Liver (tissue), 9 donors: ENCODE measurements around the gene PLD4. TPM values are rescaled to one million over a fixed set of nuclear protein-coding genes. Genes with fewer than 3 reads are reported as not detected.

Experiments
- DNase-seq: peaks from one replicate; pipeline ENCODE4 v3.0.0-alpha.2; 2017; ENCODE audit warnings: low spot score
- H3K27ac ChIP-seq, 2 donors: one replicate each; pipeline ENCODE4 v1.7.0; 2013; ENCODE audit warnings: inconsistent platforms in 2 of 2, low read length in 2 of 2, control low read depth in 1 of 2, low read depth in 1 of 2, mild to moderate bottlenecking in 1 of 2
- H3K27me3 ChIP-seq, 4 donors: one replicate each; pipeline versions ENCODE4 v1.6.1 to v1.7.0; 2013; ENCODE audit warnings: low read length in 3 of 4, inconsistent platforms in 1 of 4, mild to moderate bottlenecking in 1 of 4, moderate library complexity in 1 of 4; ENCODE audit not compliant: control insufficient read depth in 4 of 4, insufficient read depth in 4 of 4
- H3K36me3 ChIP-seq, 4 donors: one replicate each; pipeline versions ENCODE4 v1.6.1 to v1.7.0; 2013; ENCODE audit warnings: low read length in 3 of 4, mild to moderate bottlenecking in 3 of 4, low read depth in 1 of 4, moderate library complexity in 1 of 4; ENCODE audit not compliant: control insufficient read depth in 4 of 4, insufficient read depth in 3 of 4
- H3K4me1 ChIP-seq, 4 donors: one replicate each; pipeline versions ENCODE4 v1.6.1 to v1.7.0; 2013; ENCODE audit warnings: low read length in 3 of 4, mild to moderate bottlenecking in 3 of 4, moderate library complexity in 1 of 4; ENCODE audit not compliant: control insufficient read depth in 4 of 4, insufficient read depth in 4 of 4
- H3K4me3 ChIP-seq, 3 donors: one replicate each; pipeline versions ENCODE4 v1.6.1 to v1.7.0; 2013; ENCODE audit warnings: low read length in 3 of 3, control low read depth in 1 of 3, low read depth in 1 of 3, mild to moderate bottlenecking in 1 of 3
- H3K9ac ChIP-seq, 2 donors: one replicate each; pipeline ENCODE4 v1.7.0; 2013; ENCODE audit warnings: low read length in 2 of 2, mild to moderate bottlenecking in 2 of 2, moderate library complexity in 2 of 2, control low read depth in 1 of 2, low read depth in 1 of 2
- H3K9me3 ChIP-seq, 4 donors: one replicate each; pipeline versions ENCODE4 v1.6.1 to v1.7.0; 2013; ENCODE audit warnings: low read length in 3 of 4; ENCODE audit not compliant: control insufficient read depth in 4 of 4
- ATF3 ChIP-seq: IDR thresholded peaks from 2 replicates; pipeline ENCODE4 v1.6.1; 2016; ENCODE audit warnings: antibody characterized with exemption
- CTCF ChIP-seq: fragments of 150-350 bp; IDR thresholded peaks from 2 replicates; pipeline ENCODE4 v1.5.1; 2017; ENCODE audit warnings: improper control_type of control experiment, low read depth, low read length; ENCODE audit not compliant: missing input control
- EGR1 ChIP-seq, 2 donors: IDR thresholded peaks; 2 replicates each; pipeline ENCODE4 v1.6.1; 2016 to 2018; ENCODE audit warnings: antibody characterized with exemption in 2 of 2, low read depth in 2 of 2
- FOXA1 ChIP-seq: IDR thresholded peaks from 2 replicates; pipeline ENCODE4 v1.6.1; 2016; ENCODE audit warnings: antibody characterized with exemption
- GABPA ChIP-seq, 2 donors: IDR thresholded peaks in 1 of 2; conservative IDR thresholded peaks in 1 of 2; 2 replicates each; pipeline ENCODE4 v1.6.1; 2016; ENCODE audit warnings: antibody characterized with exemption in 2 of 2, mild to moderate bottlenecking in 1 of 2, moderate library complexity in 1 of 2
- HNF4A ChIP-seq, 2 donors: conservative IDR thresholded peaks; 2 replicates each; pipeline ENCODE4 v1.6.1; 2016; ENCODE audit warnings: antibody characterized with exemption in 2 of 2, mild to moderate bottlenecking in 2 of 2
- HNF4G ChIP-seq: IDR thresholded peaks from 2 replicates; pipeline ENCODE4 v1.6.1; 2016; ENCODE audit warnings: antibody characterized with exemption
- JUND ChIP-seq, 2 donors: IDR thresholded peaks; 2 replicates each; pipeline ENCODE4 v1.6.1; 2016; ENCODE audit warnings: antibody characterized with exemption in 2 of 2
- MAX ChIP-seq: IDR thresholded peaks from 2 replicates; pipeline ENCODE4 v1.6.1; 2016; ENCODE audit warnings: antibody characterized with exemption
- NR2F2 ChIP-seq: IDR thresholded peaks from 2 replicates; pipeline ENCODE4 v1.6.1; 2016; ENCODE audit warnings: antibody characterized with exemption
- RAD21 ChIP-seq, 2 donors: IDR thresholded peaks; 2 replicates each; pipeline ENCODE4 v1.6.1; 2016; ENCODE audit warnings: antibody characterized with exemption in 2 of 2, mild to moderate bottlenecking in 2 of 2
- REST ChIP-seq: IDR thresholded peaks from 2 replicates; pipeline ENCODE4 v1.6.1; 2016; ENCODE audit warnings: antibody characterized with exemption, mild to moderate bottlenecking
- RXRA ChIP-seq, 2 donors: IDR thresholded peaks; 2 replicates each; pipeline ENCODE4 v1.6.1; 2017 to 2018; ENCODE audit warnings: antibody characterized with exemption in 2 of 2, mild to moderate bottlenecking in 1 of 2
- SP1 ChIP-seq: IDR thresholded peaks from 2 replicates; pipeline ENCODE4 v1.6.1; 2018; ENCODE audit warnings: antibody characterized with exemption, mild to moderate bottlenecking
- TAF1 ChIP-seq: conservative IDR thresholded peaks from 2 replicates; pipeline ENCODE4 v1.6.1; 2016; ENCODE audit warnings: antibody characterized with exemption, mild to moderate bottlenecking
- YY1 ChIP-seq: IDR thresholded peaks from 2 replicates; pipeline ENCODE4 v1.6.1; 2016; ENCODE audit warnings: antibody characterized with exemption, mild to moderate bottlenecking
- WGBS: extraction: QIAGEN DNeasy Blood & Tissue Kit; methylation state at CpG from one replicate; pipeline ENCODE4 v1.1.7; 2013; 5-methylcytosine and 5-hydroxymethylcytosine counted together
- polyA plus RNA-seq, 2 donors: library from polyadenylated mRNA; stranded (reverse) in 1 of 2; unstranded in 1 of 2; fragments of 200-250 nt in 1 of 2; fragments of >200 nt in 1 of 2; fragmentation: Nextera tagmentation in 1 of 2; extraction: Ambion mirVana in 1 of 2; gene quantifications; one replicate each; pipeline versions ENCODE4 v1.2.1 to v1.2.3, GENCODE V29; 2013 to 2015
- total RNA-seq, 2 donors: library from RNA; depleted of rRNA; stranded (reverse); fragments of >200 nt; gene quantifications; one replicate each; pipeline ENCODE4 v1.2.3, GENCODE V29; 2014
- donor health status: healthy.
- donor health status: healthy.
- donor health status: healthy.
- donor health status: healthy.
- donor health status: healthy.

PLD4 gene
- total and polyA plus RNA-seq, 4 donors, result under 0.01 to 14.5 (median 0.35) TPM

GRCh38 chr14:104886690-104887622 is 37.7 kb upstream of the PLD4 start:
- H3K36me3 ChIP-seq, result peaks cover 2 to 34% (median 18%) of the 10 kb centered on the region in 4 donors
- H3K4me1 ChIP-seq, result no peaks in the 10 kb centered on the region
- H3K27me3 ChIP-seq, result no peaks in the 10 kb centered on the region
- 97% methylated on average over 59 of the region's 59 CpGs for WGBS
- H3K27ac ChIP-seq, result no peak overlapping the region
- no peak overlapping the region for H3K9ac ChIP-seq
- H3K9me3 ChIP-seq, result no peaks in the 10 kb centered on the region
- H3K4me3 ChIP-seq, result no peak overlapping the region
- DNase-seq, result no peak
- TF ChIP-seq RAD21 (IDR thresholded peaks at IDR 0.05), result no peak
- TF ChIP-seq REST, result no peak

- peaks cover 2 to 34% (median 17%) of the 10 kb centered on the region in 4 donors for H3K36me3 ChIP-seq
- H3K27ac ChIP-seq, result no peak overlapping the region
- H3K4me3 ChIP-seq, result no peak overlapping the region
- no peaks in the 10 kb centered on the region for H3K9me3 ChIP-seq
- 96% methylated on average over 33 of the region's 33 CpGs for WGBS
- H3K27me3 ChIP-seq, result no peaks in the 10 kb centered on the region
- no peaks in the 10 kb centered on the region for H3K4me1 ChIP-seq
- no peak for DNase-seq
- H3K9ac ChIP-seq, result no peak overlapping the region
- no peak for TF ChIP-seq EGR1 (IDR thresholded peaks at IDR 0.05; ENCODE audit: low read depth in 2 of 2)
- TF ChIP-seq CTCF, result no peak
- TF ChIP-seq HNF4A (conservative IDR thresholded peaks at IDR 0.05), result no peak
- TF ChIP-seq JUND (IDR thresholded peaks at IDR 0.05), result no peak
- TF ChIP-seq ATF3, result no peak
- no peak for TF ChIP-seq SP1
- no peak for TF ChIP-seq RXRA (IDR thresholded peaks at IDR 0.05)
- no peak for TF ChIP-seq RAD21 (IDR thresholded peaks at IDR 0.05)
- TF ChIP-seq NR2F2, result no peak
- no peak for TF ChIP-seq HNF4G
- no peak for TF ChIP-seq REST
- no peak for TF ChIP-seq YY1
- no peak for TF ChIP-seq FOXA1
- no peak for TF ChIP-seq TAF1
- TF ChIP-seq GABPA (IDR thresholded peaks at IDR 0.05 in 1 of 2, conservative IDR thresholded peaks at IDR 0.05 in 1 of 2), result no peak
- no peak for TF ChIP-seq MAX
These were observed 36.8 kb upstream of the PLD4 start for GRCh38 chr14:104887623-104888488.
